Right lung (tissue), 5 donors: ENCODE results near the gene METTL4. TPM values are rescaled to one million over a fixed set of nuclear protein-coding genes. Genes with fewer than 3 reads are reported as not detected.
"Not testable (repeated sequence)": the region's sequence is repeated elsewhere in the genome, so short reads cannot be mapped to it uniquely, and the experiment has no call there.

Source experiments
- DNase-seq, 2 donors: peaks; one replicate each; pipeline ENCODE4 v3.0.0-alpha.2; 2013
- polyA plus RNA-seq, 5 donors: library from polyadenylated mRNA; unstranded; fragments of 120-200 nt; gene quantifications; one replicate each; pipeline versions ENCODE4 v1.2.1 to v1.2.3, GENCODE V29; 2013; ENCODE audit warnings: inconsistent platforms in 1 of 5, low replicate concordance in 1 of 5; ENCODE audit not compliant: insufficient read length in 5 of 5, insufficient read depth in 1 of 5

The METTL4 gene
- polyA plus RNA-seq, 5 donors, result 13.5 to 27.0 (median 22.6) TPM

DNA sequence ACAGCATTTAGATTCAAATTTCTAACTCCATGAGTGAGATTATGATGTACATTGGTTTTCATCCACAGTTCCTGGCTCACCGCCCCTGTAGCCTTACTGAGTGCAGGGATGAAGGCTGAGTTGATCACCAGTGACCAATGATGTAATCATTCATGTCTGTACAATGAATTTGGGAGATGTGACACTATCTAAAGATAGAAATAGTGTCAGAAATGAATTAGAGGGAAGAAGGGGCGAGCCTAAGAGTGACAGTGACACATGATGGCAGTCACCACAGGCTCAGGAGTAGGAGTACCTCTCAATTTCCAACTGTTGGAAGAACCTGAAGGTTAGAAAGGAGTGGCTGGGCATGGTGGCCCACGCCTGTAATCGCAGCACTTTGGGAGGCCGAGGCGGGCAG lies 3.2 kb downstream of the METTL4 start:
- no peak for DNase-seq

DNA sequence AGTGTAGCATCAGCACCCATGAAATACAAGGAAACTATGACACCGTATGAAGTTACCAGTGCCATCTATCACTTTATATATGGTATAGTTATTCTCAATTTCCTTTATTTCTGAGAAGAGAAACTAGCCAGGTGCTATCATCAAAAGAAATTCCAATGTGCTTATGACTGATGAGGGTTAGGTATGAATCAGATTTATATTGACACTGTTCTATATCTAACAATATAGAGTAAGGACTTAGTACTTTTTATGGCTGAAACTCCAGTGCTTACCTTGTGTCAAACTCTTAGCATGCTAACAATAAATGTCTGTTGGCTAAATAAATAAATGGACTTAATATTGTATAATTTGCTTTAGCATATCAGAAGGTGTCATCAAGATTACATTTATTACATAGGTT lies 6.9 kb downstream of the METTL4 start:
- DNase-seq, result no peak

DNA sequence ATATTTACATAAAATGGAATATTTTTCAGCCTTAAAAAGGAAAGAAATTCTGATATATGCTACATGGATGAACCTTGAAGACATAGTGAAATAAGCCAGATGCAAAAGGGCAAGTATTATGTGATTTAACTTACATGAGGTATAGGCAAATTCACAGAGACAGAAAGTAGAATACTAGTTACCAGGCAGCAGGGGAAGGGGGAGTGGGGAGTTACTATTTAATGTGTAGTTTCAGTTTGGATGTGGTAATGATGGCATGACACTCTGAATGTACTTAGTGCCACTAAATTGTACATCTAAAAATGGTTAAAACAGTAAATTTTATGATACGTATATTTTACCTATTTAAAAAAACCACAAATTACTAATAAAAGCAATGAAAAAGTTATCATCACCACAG lies 12.1 kb downstream of the METTL4 start:
- DNase-seq, result no peak

DNA sequence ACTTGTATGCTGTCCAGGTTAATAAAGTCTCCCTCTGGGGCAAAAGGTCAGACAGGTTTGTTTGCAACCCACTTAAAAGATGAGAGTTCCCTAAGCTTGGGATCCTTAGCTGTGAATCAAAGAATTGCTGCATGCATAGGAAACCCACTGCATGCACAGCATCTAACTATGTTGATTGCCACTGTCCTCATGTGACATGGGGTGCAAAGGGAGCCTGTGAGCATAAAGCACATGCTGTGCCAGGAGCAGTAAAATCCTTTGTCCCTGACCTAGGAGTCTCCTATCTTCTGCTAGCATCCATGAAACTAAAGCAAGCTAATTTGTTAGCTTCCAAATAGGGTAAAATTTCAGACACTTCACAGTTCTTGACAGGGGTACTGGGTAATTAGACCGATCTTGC lies 13.8 kb downstream of the METTL4 start:
- no peak for DNase-seq

DNA sequence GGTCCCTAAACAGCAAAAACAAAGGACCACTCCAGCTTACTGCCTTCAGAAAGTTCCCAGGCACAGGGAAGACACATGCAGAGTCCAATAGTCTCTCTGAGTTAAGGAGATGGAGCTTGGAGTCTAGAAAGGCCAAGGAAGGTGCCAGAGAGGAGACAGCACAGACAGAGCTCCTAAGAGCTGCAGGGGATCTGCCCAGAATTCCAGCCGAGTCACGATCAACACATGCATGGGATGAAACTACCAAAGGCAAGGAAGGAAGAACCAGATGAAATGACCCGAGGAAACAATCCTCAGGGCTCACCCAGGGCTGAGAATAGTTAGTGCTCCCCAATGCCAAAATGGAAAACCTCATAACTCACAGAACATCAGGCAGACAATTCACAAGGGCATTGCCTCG lies 15.4 kb downstream of the METTL4 start:
- no peak for DNase-seq

DNA sequence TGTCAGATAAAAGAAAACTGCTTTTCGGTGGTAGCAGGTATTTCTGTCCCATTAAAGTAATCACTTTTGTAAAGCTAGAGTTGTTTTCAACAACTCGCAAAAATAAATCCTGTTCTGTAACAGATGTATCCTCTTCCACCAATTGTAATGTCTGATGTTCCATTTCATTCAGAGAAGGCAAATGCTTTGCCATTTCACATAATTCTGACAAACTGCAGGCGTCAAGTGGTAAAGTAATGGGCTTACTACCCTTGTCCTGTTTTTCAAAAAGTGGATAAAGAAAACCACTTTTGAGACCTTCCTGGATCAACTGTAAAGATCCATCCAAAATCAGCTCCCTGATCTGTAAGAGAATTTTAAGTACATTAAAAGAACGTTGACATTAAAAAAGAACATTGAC lies 16.6 kb downstream of the METTL4 start:
- DNase-seq, result no peak

DNA sequence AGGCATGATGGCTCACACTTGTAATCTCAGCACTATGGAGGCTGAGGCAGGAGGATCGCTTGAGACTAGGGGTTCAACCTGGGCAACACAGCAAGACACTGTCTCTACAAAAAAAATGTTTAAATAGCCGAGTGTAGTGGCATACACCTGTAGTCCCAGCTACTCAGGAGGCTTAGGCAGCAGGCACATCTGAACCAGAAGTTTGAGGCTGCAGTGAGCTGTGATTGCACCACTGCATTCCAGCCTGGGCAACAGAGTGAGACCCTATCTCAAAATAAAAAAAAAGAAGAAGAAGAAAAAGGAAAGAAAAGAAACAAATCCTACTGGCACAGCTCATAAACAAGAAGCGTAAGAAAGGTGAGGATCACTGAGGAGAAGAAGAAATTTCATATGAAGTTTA lies 19.9 kb downstream of the METTL4 start:
- DNase-seq, result no peak

DNA sequence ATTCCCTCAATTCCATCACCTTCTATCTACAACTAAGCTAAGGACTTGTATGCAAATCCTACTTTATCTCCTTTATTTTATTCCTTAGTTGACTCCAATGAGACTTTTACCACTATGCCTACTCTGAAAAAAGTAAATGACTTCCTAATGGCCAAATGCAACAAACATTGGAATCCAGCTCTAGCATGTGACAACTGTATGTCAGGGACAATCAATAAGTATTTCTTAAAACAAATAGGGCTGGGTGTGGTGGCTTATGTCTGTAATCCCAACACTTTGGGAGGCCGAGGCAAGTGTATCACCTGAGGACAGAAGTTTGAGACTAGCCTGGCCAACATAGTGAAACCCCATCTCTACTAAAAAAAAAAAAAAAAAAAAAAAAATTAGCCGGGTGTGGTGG lies 21.8 kb downstream of the METTL4 start:
- DNase-seq, result no peak

DNA sequence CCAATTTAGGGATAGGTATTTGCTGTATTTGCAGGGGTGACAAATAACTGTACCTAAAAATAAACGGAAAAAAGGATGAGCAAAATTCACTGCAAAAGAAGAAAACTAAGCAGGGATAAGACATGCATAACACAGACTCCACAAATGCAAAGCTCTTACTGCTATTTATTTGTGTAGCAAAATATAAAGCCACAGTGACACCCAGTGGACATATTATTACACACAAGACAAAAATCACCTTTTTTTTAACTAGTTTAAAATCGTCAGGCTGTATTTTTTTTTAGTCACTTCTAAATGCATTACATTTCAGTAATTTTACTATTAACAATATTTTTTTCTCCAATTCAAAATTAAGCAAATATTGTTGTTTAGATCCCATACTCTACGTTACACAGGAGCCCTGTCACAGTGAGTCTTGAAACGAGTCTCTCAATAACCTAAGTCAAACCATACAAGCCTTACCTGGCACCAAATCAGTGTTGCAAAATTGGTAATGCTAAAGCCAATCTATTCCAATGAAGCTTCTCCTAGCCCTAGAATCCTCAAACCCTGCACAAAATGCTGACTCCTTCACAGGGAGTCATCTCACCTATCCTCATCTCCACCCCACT lies 23.7 kb downstream of the METTL4 start:
- peak in 1 of 2 donors; percentile 26 for DNase-seq

DNA sequence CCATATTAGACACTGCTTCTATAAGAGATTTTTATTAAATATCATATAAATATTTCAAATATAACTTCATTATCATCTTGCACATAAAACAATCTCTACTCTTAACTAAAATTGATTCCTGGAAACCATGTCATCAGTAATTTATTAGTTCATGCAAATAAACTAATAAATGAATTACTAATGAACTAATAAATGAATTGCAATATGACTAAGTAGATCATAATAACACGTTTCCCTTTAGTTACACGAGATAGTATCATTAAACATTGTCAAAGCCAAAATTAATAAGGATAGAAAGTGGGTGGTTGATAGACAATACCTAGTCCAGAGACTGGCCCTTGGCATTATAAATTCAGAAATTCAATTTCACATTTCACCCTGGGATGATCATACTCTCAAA lies 26.1 kb downstream of the METTL4 start:
- DNase-seq, result no peak

DNA sequence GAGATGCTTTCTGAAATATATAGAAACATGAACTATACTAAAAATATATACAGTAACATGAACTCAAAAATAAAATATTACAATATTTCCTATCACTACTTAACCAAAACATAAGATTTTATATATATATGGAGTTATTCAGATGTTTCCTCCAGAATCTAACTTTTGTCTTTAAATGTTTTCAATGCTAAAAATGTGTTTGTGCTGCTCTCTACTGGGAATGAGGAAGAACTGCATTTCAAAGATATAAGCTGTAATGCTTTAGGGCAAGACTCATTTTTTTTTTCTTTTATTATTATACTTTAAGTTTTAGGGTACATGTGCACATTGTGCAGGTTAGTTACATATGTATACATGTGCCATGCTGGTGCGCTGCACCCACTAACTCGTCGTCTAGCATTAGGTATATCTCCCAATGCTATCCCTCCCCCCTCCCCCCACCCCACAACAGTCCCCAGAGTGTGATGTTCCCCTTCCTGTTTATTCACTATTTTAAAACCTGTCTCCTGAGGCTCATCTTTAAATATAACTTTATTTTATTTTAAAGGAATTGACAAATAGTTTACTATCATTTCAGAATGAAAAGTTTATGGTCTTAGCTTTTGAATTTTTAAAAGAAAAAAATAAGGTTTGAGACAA lies 29.3 kb downstream of the METTL4 start:
- not testable (repeated sequence) for DNase-seq

DNA sequence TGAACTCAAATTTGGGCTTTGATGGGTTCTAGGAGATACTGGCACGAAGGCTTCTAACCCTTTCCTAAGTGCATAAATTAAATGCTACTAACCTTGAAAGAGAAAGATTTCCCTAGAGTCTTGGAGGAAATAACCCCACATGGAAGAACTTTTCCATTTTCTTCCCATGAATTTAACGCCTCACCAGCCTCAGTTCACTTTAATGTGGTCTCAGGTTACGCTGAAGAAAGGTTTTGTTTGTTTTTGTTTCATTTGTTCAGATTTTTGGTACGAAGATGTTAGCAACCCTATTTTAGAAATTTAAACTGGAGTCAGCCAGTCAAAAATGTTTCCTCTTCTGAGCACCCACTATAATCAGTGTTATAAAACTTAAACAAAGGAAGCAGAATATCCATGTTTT lies 30.7 kb downstream of the METTL4 start:
- no peak for DNase-seq

DNA sequence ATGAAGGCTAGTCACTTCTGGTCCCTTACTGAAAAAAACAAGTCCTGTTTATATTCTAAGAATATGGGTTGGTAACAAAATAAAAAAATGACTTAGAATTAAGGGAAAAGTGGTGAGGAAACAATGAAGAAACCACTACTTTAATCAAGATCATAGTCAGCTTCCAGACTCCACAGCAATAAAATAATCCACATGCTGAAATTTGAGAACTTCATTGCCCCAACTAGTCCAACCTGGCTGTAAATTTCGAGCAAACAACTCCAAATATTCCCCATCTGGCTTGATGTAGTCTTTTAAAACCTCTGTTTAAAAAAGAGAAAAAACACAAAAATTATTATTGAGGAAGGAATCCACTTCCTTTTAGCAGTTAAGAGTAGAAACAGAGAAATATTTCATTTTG lies 32.5 kb downstream of the METTL4 start:
- no peak for DNase-seq

DNA sequence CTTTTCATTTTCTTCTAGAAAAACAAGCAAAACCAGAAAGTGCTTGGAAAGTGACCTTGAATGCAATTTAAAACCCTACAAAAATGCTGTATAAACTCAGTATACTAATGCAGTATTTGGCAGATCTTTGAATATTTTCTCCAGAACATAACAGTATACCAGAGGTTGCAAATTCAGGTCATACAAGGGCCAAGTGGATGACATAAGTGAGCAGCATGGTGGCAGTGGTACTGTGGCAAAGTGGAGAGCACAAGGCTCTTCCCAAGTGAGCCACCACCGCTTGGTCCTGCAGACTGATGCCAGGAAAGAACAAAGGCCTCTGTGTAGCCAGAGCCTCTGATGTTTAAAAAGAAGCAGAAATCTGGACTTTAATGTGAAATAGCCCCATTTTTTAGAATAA lies 33.1 kb downstream of the METTL4 start:
- no peak for DNase-seq

DNA sequence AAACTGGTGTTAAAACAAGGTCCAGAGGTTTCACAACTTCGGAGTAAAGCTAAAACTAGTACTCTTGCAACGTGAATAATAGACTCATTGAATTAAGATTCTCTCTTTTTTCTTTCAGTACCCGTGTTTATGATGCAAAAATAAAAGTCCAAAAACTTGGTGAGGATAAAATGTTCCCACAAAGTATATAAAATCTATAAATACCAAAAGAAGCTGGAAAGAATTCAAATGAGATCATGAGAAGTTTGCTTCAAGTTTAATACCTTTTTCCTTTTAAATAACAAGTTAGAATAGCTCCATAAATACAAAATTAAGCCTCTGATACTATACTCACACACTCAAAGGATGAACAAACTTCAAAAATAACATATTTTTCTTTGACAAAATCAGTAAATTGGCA lies 34.0 kb downstream of the METTL4 start:
- DNase-seq, result no peak

DNA sequence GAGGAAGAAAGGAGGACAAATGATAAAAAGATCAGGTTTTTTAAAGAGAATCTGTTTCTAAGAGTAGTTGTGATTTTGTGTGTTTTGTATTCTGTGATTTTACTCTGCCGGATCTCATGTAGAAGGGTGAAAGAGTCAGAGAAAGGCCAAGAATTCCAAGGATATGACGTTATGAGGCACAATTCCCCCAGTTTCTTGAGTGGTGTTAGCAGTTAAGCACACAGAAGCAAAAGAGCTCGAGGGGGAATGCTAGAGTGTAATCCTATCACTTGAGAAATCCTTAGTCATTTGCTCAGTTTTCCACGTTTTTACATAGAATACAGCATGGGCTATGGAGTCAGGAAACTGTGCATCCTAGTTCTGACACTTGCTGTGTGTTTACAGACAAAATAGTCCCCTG lies 34.8 kb downstream of the METTL4 start:
- peak in 1 of 2 donors; percentile 4 for DNase-seq

DNA sequence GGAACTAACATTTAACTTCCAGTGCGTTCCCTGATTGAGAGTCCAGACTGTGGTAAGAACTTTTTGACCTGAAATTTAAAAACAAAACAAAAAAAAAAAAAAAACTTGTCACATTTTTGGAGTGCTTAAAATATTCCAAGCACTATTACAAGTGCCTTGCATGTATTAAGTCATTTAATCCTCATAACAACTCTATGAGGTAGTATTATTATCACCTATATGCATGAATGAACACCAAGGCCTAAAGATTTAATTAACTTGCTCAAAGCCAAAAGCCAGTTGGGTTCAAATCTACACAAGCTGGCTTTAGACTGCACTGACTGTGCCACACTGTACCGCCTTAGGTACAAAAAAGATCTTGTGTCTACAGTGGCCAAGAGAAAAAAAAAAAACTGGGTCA lies 35.2 kb downstream of the METTL4 start:
- no peak for DNase-seq

DNA sequence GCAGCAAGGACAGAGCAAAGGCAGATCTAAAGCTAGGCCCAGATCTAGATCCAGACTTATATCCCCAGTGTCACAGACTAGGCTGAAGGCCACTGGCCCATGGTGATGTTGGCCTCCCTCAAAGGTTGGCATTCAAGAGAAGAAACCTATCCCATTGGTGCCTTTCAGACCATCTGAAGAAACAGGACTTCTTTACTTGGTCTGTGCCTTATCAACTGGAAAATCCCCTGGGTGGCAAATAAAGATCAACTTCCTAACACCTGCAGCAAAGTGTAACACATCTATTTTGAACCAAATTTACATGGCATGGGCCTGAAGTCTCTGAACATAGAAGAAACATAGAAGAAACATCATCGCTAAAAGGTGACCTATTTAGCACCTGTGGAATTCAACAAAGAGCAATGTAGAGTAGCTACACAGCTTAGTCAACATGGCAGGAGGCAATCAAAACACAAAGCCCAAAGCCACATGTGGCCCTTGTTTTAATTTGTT lies 35.8 kb downstream of the METTL4 start:
- DNase-seq, result no peak

DNA sequence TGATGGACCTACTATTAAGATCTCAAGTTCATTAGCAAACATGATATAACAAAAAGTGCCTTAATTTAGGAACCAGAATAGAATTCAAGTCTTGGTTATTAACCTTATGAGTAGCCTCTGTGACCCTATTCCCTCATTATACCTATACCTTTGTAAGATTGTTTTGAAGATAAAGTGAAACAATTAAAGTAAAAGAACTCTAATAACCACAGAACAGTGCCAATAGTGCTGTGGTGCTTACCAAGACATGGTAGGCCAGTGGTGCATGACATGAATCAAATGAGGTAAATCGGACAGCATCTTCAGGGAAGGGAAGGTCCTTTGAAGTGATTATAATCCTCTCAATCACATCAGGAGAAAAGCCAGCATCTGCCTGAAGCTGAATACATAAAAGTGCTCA lies 36.4 kb downstream of the METTL4 start:
- DNase-seq, result no peak

DNA sequence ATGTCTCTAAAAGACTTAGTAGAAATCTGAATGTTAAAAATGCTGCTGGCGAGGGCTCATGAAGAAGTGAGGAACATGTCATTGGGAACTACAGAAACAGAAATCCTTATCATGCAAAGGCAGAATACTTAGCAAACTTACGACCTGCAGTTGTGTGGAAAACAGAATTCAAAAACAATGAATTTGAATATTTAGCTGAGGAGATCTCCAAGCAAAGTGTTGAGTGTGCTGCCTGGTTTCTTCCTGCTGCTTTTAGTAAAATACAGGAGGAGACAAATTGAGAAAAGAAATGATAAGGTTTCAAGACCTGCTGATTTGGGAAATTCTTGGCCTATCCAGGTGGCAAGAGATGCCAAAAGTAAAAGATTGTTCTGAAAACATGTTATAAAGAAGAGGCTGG lies 38.5 kb downstream of the METTL4 start:
- no peak for DNase-seq

DNA sequence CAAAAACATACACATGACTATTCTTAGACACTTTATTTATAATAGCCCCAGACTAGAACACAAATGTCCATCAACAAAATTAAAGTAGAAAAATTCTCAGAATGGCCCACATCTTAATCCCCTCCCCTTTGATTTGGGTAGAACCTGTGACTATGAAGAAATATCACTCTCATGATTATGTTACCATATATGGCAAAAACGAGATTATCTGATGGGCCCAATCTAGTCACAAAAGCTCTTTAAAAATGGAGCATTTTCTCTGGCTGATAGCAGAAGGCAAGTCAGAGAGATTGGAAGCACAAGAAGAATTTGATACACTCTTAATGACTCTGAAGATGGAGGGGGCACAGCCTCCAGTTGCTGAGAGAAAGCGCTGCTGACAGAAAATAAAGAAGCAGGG lies 39.6 kb downstream of the METTL4 start:
- DNase-seq, result no peak

DNA sequence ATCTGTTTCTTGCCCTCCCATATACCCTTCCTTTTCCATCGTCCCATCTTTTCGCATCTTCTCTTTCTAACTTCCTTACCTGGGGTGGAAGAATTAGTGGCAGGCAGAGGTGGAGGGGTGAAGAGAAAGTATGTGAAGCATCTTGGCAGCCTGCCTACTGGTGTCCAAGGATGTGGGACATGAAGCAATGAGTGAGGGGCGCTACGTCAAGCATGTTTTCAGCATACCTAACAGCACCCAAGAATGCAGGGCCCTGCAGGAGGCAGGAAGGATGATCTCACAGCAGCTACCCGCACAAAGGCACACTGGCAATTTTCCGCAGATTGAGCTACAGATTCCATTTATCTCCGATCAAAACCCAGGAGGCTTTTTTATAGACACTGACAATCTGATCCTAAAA lies 42.2 kb downstream of the METTL4 start:
- DNase-seq, result no peak

DNA sequence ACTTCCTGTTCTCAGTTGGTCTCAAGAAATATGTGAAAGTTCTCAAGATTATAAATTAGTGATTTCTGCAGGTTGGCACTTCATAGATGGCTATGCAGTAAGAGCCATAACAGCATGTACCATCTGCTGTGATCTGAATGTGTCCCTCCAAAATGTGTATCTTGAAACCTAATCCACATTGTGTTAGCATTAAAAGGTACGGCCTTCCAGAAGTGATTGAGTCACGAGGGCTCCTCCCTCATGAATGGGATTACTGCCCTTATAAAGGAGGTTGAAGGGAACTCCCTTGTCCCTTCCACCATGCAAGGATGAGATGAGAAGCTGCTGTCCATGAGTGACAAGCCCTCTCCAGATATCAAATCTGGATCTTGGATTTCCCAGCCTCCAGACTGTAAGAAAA lies 45.0 kb downstream of the METTL4 start:
- DNase-seq, result no peak

DNA sequence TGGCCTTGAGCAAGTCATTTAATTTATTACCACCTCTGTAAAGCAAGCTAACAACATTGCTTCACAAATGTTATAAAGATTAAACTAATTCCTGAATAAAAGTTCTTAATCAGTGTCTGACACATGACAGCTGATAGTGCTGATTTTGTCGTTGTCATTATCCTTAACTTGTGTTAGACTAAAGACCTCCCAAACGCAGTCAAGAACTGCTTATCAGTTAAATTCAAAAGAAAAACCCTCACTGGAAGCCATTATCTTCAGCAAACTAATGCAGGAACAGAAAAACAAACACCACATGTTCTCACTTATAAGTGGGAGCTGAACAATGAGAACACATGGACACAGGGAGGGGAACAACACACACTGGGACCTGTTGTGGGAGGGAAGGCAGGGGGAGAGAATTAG lies 46.5 kb downstream of the METTL4 start:
- not testable (repeated sequence) for DNase-seq
